Prostate gland (tissue), 2 donors: Measurements from ENCODE around the gene OR6Y1.

Source experiments
- CTCF ChIP-seq, 4 experiments: fragments of 200-600 bp in 2 of 4; fragments of 450-650 bp in 2 of 4; sonication (generic) in 2 of 4; IDR thresholded peaks; 1 replicate in 3 of 4; 2 replicates in 1 of 4; pipeline ENCODE4 v1.5.1; 2016 to 2019; ENCODE audit warnings: antibody characterized with exemption in 4 of 4, mild to moderate bottlenecking in 2 of 4, moderate library complexity in 2 of 4
- POLR2AphosphoS5 ChIP-seq: sonication (generic); formaldehyde crosslinking; IDR thresholded peaks from one replicate; pipeline ENCODE4 v1.6.1; 2017; ENCODE audit warnings: antibody characterized with exemption

- TF ChIP-seq CTCF (IDR thresholded peaks at IDR 0.05) (no peak), POLR2AphosphoS5 (no peak)
These were observed at the start of gene OR6Y1 for GRCh38 chr1:158554352-158554751.
